HG03039 (cell line): Measurements from ENCODE around the gene KRTAP5-6.
"Not testable (repeated sequence)": the region's sequence is repeated elsewhere in the genome, so short reads cannot be mapped to it uniquely, and the experiment has no call there.

ENCODE experiments used
- ATAC-seq: cut with Tn5 transposase; IDR thresholded peaks from one replicate; pipeline ENCODE4 v1.9.1; 2021; ENCODE audit warnings: mild to moderate bottlenecking, moderate library complexity; ENCODE audit not compliant: unreplicated experiment

The KRTAP5-6 gene

DNA sequence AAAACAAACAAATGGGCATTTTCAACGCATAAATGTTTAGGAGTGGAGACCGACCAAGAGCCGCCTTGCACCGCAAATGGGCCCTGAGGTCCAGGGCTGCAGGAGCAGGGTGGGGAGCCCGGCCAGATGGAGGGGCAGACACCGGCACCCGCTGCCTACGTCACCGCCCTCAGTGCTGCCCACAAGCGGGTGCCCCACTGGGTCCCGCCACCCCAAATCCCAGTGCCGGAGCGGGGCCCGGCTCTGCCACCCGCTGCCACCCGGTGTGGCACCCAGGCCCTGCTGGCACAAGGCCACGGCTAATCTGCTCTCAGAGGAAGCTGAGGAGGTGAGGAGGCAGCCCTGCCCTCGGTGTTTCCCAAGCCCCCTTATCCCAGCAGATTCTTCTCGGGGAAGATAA lies 13.8 kb upstream of the KRTAP5-6 start:
- ATAC-seq: not testable (repeated sequence)

GRCh38 chr11:1683904-1684572 lies 13.0 kb upstream of the KRTAP5-6 start:
- not testable (repeated sequence) for ATAC-seq

- not testable (repeated sequence) for ATAC-seq
These were observed 11.8 kb upstream of the KRTAP5-6 start for GRCh38 chr11:1684886-1685874.

DNA sequence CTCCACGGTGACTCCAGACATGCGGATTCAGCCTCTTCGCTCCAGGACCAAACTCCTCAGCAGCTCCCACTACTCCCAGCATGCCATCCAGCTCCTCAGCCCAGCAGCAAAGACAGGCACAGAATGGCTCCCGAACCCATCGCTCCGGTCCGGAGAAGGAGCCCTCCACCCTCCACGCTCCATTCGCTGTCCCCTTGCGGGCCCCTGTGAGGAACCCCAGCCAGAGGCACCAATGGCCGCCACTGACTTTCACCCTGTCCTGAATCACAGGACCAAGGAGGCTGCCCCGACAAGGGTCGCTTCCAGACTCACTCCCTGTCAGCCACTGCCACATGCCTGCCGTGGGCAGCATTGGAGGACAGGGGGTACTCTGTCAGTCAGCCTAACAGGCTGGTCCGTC lies 10.8 kb upstream of the KRTAP5-6 start:
- ATAC-seq: not testable (repeated sequence)

DNA sequence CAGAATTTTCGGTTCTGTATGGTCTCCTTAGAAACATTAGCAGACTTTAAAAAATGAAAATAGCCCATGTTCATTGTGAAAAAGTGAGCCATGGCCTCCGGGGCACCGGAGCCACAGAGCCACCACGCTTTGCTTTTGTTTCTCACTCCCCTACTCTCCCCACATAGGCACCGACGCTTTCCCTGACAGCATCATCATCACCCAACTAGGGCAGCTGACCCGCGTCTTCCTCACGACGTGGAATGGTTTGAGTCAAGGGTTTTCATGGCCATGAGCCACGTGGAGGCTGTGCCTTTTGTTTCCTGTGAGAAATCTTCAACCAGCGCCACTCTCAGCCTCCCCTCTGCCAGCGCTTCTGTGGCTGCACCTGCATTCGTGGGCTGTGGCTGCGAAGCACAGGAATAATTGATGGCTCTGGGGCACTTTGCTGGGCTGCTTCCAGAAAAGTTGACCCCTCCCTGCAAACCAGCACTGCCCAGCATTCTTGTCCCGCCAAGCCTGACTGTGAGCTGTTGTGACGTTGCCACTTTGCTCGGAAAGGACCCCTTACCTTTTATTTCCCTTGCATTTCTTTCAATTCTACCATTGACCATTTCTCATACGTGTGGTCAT lies 8.6 kb upstream of the KRTAP5-6 start:
- ATAC-seq: not testable (repeated sequence)

- not testable (repeated sequence) for ATAC-seq
These were observed 7.5 kb upstream of the KRTAP5-6 start for GRCh38 chr11:1689250-1690166.

- no peak for ATAC-seq
These were observed 6.6 kb upstream of the KRTAP5-6 start for GRCh38 chr11:1690167-1691025.

- no peak for ATAC-seq
These were observed 5.7 kb upstream of the KRTAP5-6 start for GRCh38 chr11:1691026-1691877.

DNA sequence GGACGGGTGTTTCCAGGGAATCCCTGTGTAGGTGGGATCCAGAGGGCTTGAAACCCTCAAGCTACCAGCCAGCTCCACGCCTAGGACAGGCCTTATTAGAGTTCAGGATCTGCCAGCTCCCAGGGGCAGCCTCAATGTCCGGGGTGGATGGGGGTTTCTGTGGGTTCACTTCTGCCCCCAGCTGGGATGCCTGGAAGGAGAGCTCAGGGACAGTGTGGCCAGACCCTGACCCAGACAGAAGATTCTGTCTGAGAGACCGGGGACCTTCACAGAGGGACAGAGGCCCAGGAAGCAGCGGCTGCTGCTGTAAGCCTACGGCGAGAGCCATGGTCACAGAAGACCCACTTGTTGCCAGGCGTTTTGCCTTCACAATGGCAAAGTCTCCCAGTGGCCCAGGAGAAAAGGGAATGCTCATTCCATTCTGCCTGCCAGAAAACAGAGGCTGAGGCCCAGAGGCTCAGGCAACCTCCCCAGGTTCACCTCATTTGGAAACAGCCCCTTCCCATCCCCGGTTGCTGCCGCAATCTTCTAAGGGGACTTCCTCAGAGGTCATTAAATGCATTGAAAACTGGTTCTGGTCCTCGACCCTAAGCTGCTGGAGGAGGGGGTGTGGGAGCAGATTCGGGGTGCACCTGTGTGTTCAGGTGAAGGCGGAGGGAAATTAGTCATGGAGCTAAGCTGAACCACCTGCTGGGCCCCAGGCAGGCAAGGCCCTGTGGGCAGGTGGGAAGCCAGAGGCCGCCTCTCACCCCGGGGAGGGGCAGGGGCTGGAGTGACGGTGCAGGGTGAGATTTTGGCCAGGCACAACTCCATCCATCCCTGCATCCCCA lies 4.9 kb upstream of the KRTAP5-6 start:
- no peak for ATAC-seq

- ATAC-seq: no peak
These were observed 4.2 kb upstream of the KRTAP5-6 start for GRCh38 chr11:1692708-1693326.

GRCh38 chr11:1693327-1694063 lies 3.5 kb upstream of the KRTAP5-6 start:
- no peak for ATAC-seq

DNA sequence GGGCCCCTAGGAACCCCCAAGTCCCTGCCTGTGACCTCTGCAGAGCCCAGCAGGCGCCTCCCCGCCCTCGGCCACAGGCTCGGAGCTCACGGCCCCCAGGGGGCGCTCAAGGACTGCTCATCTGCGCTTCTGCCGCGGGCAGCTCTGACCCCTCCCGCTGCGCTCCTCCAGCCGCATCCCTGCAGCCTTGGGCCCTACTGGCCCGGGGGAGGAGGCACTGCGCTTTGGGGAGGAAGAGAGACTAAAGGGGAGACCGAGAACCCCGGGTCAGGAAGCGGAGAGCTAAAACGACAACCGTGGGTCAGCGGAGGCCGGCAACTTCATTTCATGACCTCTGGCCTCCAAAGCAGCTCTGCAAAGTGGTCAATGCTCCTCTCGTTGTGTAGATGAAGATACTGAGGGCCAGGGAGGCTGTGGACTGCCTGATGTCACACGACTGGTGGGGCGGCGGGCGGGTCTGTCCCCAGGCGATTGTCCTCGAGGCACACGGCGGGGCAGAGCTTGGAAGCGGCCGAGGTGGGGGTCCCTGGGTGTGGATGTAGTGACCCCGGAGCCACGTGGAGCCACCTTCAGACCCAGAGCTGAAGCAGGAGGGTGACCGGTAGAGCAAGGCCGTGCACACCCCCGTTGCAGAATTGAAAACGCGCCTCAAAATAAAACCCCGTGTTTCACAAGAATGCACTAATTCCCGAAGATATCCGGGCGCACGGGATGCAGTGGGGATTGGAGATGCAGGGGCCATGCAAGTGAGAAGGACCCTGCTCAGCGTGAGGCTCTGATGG lies 2.7 kb upstream of the KRTAP5-6 start:
- no peak for ATAC-seq

- ATAC-seq: no peak
These were observed 2.0 kb upstream of the KRTAP5-6 start for GRCh38 chr11:1694846-1695547.

GRCh38 chr11:1695548-1696108 lies 1.4 kb upstream of the KRTAP5-6 start:
- ATAC-seq: no peak

- ATAC-seq: no peak
These were observed 2.8 kb downstream of the KRTAP5-6 start for GRCh38 chr11:1699771-1700170.
